WTC11 (cell line): ENCODE data around the gene SOCS2. TPM values are rescaled to one million over a fixed set of nuclear protein-coding genes. Genes with fewer than 3 reads are reported as not detected.

Source experiments
- ATAC-seq: fragments of 200-7000 bp; cut with Tn5 transposase; 2 replicates; pipeline ENCODE4 v1.10.0; 2021; ENCODE audit warnings: mild to moderate bottlenecking, moderate library complexity
- CTCF ChIA-PET: fragments of 300-600 bp; sonication (Branson Sonifier 250); formaldehyde crosslinking; loops from one replicate; lab custom pipeline; 2021; ENCODE audit warnings: antibody characterized with exemption; lab: Charles Lee
- POLR2A ChIA-PET: fragments of 350-600 bp; sonication (Branson Sonifier 250); formaldehyde crosslinking; loops from one replicate; lab custom pipeline; 2021; ENCODE audit warnings: antibody characterized with exemption; lab: Charles Lee
- DNase-seq: peaks from one replicate; pipeline ENCODE4 v3.0.0; 2021; ENCODE audit warnings: low spot score
- H3K27ac Mint-ChIP-seq: 2 replicates; pipeline ENCODE4 v1.8.0; 2021; ENCODE audit warnings: mixed read lengths
- H3K27me3 Mint-ChIP-seq: 2 replicates; pipeline ENCODE4 v1.8.0; 2021; ENCODE audit warnings: low read depth, mild to moderate bottlenecking, moderate library complexity, mixed read lengths
- H3K36me3 Mint-ChIP-seq: 2 replicates; pipeline ENCODE4 v1.8.0; 2021; ENCODE audit warnings: mixed read lengths
- H3K4me1 Mint-ChIP-seq: 2 replicates; pipeline ENCODE4 v1.8.0; 2022; ENCODE audit warnings: mixed read lengths
- H3K4me3 Mint-ChIP-seq: 2 replicates; pipeline ENCODE4 v1.8.0; 2021; ENCODE audit warnings: mild to moderate bottlenecking, moderate library complexity, mixed read lengths
- H3K9me3 Mint-ChIP-seq: 2 replicates; pipeline ENCODE4 v1.8.0; 2021; ENCODE audit warnings: mixed read lengths
- CREB1 ChIP-seq: sonication (generic); formaldehyde crosslinking; IDR thresholded peaks from 2 replicates; pipeline ENCODE4 v1.8.0; 2023; ENCODE audit warnings: mild to moderate bottlenecking, missing genetic modification reagents
- CREM ChIP-seq: sonication (generic); formaldehyde crosslinking; IDR thresholded peaks from 2 replicates; pipeline ENCODE4 v1.8.1; 2022; ENCODE audit warnings: mild to moderate bottlenecking, missing genetic modification reagents, moderate library complexity
- GRHL2 ChIP-seq: fragments of 250-450 bp; sonication (Bioruptor Pico); IDR thresholded peaks from 2 replicates; pipeline ENCODE4 v1.8.0; 2022; ENCODE audit warnings: mild to moderate bottlenecking, moderate library complexity; ENCODE audit not compliant: insufficient replicate concordance, severe bottlenecking
- JAZF1 ChIP-seq: fragments of 250-450 bp; sonication (Bioruptor Pico); IDR thresholded peaks from 2 replicates; pipeline ENCODE4 v1.9.0; 2021; ENCODE audit warnings: moderate library complexity, mild to moderate bottlenecking, inconsistent platforms
- MYBL2 ChIP-seq: sonication (generic); formaldehyde crosslinking; IDR thresholded peaks from 2 replicates; pipeline ENCODE4 v1.8.1; 2023; ENCODE audit warnings: mild to moderate bottlenecking, moderate library complexity, missing genetic modification reagents
- NR2C2 ChIP-seq: sonication (generic); formaldehyde crosslinking; IDR thresholded peaks from 2 replicates; pipeline ENCODE4 v1.8.0; 2022; ENCODE audit warnings: mild to moderate bottlenecking, missing genetic modification reagents
- SP1 ChIP-seq: sonication (generic); formaldehyde crosslinking; conservative IDR thresholded peaks from 2 replicates; pipeline ENCODE4 v1.8.1; 2022; ENCODE audit warnings: missing genetic modification reagents
- TEAD1 ChIP-seq: sonication (generic); formaldehyde crosslinking; IDR thresholded peaks from 2 replicates; pipeline ENCODE4 v1.8.0; 2022; ENCODE audit warnings: mild to moderate bottlenecking, missing genetic modification reagents
- TEAD4 ChIP-seq: sonication (generic); formaldehyde crosslinking; IDR thresholded peaks from 2 replicates; pipeline ENCODE4 v1.8.0; 2022; ENCODE audit warnings: mild to moderate bottlenecking, missing genetic modification reagents
- ZNF317 ChIP-seq: sonication (generic); formaldehyde crosslinking; IDR thresholded peaks from 2 replicates; pipeline ENCODE4 v1.8.1; 2023; ENCODE audit warnings: low read depth, mild to moderate bottlenecking, moderate library complexity, missing genetic modification reagents, borderline replicate concordance
- total RNA-seq: library from RNA; stranded (reverse); gene quantifications from 3 replicates; pipeline ENCODE4 v1.2.3, GENCODE V29; 2021
- TF ChIP-seq, protein P1 (sequence below): sonication (generic); formaldehyde crosslinking; IDR thresholded peaks from 2 replicates; pipeline ENCODE4 v1.8.1; 2023; ENCODE audit warnings: mild to moderate bottlenecking, missing genetic modification reagents
- TF ChIP-seq, protein P2 (sequence below): sonication (generic); formaldehyde crosslinking; IDR thresholded peaks from 2 replicates; pipeline ENCODE4 v1.8.0; 2022; ENCODE audit warnings: mild to moderate bottlenecking, missing genetic modification reagents
- TF ChIP-seq, protein P3 (sequence below): sonication (generic); formaldehyde crosslinking; IDR thresholded peaks from 2 replicates; pipeline ENCODE4 v1.8.1; 2023; ENCODE audit warnings: mild to moderate bottlenecking, missing genetic modification reagents, moderate library complexity
- TF ChIP-seq, protein P4 (sequence below): sonication (generic); formaldehyde crosslinking; IDR thresholded peaks from 2 replicates; pipeline ENCODE4 v1.8.0; 2023; ENCODE audit warnings: missing genetic modification reagents, mild to moderate bottlenecking, borderline replicate concordance
- TF ChIP-seq, protein P5 (sequence below): fragments of 250-450 bp; sonication (Bioruptor Pico); IDR thresholded peaks from 2 replicates; pipeline ENCODE4 v2.1.2; 2022; ENCODE audit warnings: mild to moderate bottlenecking, moderate library complexity
- TF ChIP-seq, protein P6 (sequence below): sonication (generic); formaldehyde crosslinking; IDR thresholded peaks from 2 replicates; pipeline ENCODE4 v1.8.1; 2023; ENCODE audit warnings: mild to moderate bottlenecking, moderate library complexity, missing genetic modification reagents

SOCS2 gene
- total RNA-seq, 1 experiment from 2014 or later: 44.4 TPM

DNA sequence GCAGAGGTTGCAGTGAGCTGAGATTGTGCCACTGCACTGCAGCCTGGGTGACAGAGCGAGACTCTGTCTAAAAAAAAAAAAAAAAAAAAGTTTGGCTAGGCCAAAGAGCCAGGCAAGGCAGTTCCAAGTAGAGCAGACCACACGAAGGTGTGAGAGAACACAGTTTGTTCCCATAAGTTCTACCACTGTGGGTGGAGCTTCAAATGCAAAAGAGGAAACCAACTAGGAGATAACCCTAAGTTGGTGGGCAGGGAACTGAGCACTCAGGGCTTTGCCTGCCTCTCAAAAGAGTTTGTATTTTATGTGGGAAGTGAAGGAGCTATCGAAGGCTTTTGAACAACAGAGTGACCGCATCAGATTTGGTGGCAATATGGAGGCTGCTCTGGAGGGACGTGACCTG is 15.1 kb downstream of the SOCS2 start (continued):
- TF ChIP-seq, protein P1, sequence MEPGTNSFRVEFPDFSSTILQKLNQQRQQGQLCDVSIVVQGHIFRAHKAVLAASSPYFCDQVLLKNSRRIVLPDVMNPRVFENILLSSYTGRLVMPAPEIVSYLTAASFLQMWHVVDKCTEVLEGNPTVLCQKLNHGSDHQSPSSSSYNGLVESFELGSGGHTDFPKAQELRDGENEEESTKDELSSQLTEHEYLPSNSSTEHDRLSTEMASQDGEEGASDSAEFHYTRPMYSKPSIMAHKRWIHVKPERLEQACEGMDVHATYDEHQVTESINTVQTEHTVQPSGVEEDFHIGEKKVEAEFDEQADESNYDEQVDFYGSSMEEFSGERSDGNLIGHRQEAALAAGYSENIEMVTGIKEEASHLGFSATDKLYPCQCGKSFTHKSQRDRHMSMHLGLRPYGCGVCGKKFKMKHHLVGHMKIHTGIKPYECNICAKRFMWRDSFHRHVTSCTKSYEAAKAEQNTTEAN (CRISPR knock-in tag): no peak
- TF ChIP-seq NR2C2 (CRISPR knock-in tag): no peak

DNA sequence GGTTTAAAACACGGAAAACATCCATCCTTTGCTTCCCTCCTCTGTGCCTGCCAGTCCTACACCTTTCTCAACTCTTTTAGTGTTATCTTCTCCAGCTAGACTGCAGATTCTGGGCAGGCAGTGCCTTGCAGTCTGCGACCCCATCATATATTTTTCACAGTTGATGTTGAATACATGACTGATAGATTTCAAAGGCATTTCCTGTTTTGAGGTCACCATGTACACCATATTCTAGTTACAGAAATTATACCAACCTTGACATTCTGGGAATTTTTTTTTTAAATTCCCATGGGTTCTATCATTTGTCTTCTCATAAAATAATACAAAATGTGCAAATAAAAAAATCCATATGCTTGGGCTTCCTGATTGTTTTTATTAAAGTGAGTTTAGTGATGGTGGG is 16.6 kb downstream of the SOCS2 start:
- Mint-ChIP-seq H3K36me3 (no peaks in the 10 kb centered on the region), H3K9me3 (no peaks in the 10 kb centered on the region), H3K27ac (no peak overlapping the region), H3K27me3 (peaks cover 11% of the 10 kb centered on the region), H3K4me1 (peaks cover 55% of the 10 kb centered on the region), H3K4me3 (no peak overlapping the region)
- DNase-seq (no peak), ATAC-seq (no peak)
- TF ChIP-seq, protein P2, sequence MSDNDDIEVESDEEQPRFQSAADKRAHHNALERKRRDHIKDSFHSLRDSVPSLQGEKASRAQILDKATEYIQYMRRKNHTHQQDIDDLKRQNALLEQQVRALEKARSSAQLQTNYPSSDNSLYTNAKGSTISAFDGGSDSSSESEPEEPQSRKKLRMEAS (CRISPR knock-in tag): no peak
- TF ChIP-seq, protein P1 (CRISPR knock-in tag): no peak
- TF ChIP-seq ZNF317 (CRISPR knock-in tag) (no peak), CREB1 (CRISPR knock-in tag) (no peak), TEAD4 (CRISPR knock-in tag) (no peak), MYBL2 (CRISPR knock-in tag) (no peak), SP1 (CRISPR knock-in tag) (no peak), CREM (no peak), JAZF1 (CRISPR knock-in tag) (no peak), GRHL2 (no peak), TEAD1 (CRISPR knock-in tag) (no peak)
- TF ChIP-seq, protein P3, sequence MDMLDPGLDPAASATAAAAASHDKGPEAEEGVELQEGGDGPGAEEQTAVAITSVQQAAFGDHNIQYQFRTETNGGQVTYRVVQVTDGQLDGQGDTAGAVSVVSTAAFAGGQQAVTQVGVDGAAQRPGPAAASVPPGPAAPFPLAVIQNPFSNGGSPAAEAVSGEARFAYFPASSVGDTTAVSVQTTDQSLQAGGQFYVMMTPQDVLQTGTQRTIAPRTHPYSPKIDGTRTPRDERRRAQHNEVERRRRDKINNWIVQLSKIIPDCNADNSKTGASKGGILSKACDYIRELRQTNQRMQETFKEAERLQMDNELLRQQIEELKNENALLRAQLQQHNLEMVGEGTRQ: no peak
- TF ChIP-seq, protein P4, sequence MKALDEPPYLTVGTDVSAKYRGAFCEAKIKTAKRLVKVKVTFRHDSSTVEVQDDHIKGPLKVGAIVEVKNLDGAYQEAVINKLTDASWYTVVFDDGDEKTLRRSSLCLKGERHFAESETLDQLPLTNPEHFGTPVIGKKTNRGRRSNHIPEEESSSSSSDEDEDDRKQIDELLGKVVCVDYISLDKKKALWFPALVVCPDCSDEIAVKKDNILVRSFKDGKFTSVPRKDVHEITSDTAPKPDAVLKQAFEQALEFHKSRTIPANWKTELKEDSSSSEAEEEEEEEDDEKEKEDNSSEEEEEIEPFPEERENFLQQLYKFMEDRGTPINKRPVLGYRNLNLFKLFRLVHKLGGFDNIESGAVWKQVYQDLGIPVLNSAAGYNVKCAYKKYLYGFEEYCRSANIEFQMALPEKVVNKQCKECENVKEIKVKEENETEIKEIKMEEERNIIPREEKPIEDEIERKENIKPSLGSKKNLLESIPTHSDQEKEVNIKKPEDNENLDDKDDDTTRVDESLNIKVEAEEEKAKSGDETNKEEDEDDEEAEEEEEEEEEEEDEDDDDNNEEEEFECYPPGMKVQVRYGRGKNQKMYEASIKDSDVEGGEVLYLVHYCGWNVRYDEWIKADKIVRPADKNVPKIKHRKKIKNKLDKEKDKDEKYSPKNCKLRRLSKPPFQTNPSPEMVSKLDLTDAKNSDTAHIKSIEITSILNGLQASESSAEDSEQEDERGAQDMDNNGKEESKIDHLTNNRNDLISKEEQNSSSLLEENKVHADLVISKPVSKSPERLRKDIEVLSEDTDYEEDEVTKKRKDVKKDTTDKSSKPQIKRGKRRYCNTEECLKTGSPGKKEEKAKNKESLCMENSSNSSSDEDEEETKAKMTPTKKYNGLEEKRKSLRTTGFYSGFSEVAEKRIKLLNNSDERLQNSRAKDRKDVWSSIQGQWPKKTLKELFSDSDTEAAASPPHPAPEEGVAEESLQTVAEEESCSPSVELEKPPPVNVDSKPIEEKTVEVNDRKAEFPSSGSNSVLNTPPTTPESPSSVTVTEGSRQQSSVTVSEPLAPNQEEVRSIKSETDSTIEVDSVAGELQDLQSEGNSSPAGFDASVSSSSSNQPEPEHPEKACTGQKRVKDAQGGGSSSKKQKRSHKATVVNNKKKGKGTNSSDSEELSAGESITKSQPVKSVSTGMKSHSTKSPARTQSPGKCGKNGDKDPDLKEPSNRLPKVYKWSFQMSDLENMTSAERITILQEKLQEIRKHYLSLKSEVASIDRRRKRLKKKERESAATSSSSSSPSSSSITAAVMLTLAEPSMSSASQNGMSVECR (CRISPR knock-in tag): no peak
- TF ChIP-seq, protein P5, sequence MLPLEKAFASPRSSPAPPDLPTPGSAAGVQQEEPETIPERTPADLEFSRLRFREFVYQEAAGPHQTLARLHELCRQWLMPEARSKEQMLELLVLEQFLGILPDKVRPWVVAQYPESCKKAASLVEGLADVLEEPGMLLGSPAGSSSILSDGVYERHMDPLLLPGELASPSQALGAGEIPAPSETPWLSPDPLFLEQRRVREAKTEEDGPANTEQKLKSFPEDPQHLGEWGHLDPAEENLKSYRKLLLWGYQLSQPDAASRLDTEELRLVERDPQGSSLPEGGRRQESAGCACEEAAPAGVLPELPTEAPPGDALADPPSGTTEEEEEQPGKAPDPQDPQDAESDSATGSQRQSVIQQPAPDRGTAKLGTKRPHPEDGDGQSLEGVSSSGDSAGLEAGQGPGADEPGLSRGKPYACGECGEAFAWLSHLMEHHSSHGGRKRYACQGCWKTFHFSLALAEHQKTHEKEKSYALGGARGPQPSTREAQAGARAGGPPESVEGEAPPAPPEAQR (CRISPR knock-in tag): no peak
- TF ChIP-seq, protein P6, sequence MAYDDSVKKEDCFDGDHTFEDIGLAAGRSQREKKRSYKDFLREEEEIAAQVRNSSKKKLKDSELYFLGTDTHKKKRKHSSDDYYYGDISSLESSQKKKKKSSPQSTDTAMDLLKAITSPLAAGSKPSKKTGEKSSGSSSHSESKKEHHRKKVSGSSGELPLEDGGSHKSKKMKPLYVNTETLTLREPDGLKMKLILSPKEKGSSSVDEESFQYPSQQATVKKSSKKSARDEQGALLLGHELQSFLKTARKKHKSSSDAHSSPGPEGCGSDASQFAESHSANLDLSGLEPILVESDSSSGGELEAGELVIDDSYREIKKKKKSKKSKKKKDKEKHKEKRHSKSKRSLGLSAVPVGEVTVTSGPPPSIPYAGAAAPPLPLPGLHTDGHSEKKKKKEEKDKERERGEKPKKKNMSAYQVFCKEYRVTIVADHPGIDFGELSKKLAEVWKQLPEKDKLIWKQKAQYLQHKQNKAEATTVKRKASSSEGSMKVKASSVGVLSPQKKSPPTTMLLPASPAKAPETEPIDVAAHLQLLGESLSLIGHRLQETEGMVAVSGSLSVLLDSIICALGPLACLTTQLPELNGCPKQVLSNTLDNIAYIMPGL (CRISPR knock-in tag): no peak
- ChIA-PET CTCF (interaction anchor here (0.8 kb wide), 1 partner anchor 20 kb away, joined by 4 read pairs; no protein-coding TSS in a partner anchor), POLR2A (no interaction called here)
